ENCODE data around the gene SEMA4D.

Gene SEMA4D

DNA sequence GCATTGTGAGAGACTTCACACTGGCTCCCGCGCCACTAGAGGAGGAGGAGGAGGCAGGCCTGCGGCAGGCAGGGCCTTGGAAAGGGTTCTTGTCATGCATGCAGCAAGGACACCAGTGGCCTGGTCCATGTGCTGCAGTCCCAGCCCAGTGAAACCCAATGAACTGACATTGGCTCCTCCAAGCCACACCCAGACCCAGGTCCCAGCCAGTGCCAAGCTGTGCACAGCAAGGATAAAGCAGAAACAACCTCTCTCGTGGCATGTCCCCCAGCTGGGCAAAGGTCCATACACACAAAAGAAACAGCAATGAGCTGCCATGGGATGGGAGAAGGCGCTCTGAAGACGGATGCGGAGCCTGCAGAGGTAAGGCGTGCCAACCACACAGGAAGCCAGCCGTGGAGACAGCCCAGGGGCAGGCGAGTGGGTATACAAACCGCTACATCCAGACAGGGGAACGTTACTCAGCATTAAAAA lies 89.2 kb downstream of the SEMA4D start:
- Histone ChIP-seq H3K27me3 (ENCODE audit: insufficient read depth, low read length) (peaks cover 4% of the 10 kb centered on the region; the same call in 1 of the 2 replicates), H3K79me2 (ENCODE audit: insufficient read depth, low read length) (no peaks in the 10 kb centered on the region), H2AFZ (ENCODE audit: low read length) (no peak overlapping the region), H3K9me2 (ENCODE audit: low read depth, low read length) (no peaks in the 10 kb centered on the region), H3K4me1 (ENCODE audit: insufficient read depth, low read length, severe bottlenecking) (no peaks in the 10 kb centered on the region), H4K20me1 (ENCODE audit: insufficient read depth, low read length) (no peaks in the 10 kb centered on the region), H3K9ac (ENCODE audit: low read length) (no peak overlapping the region), H3F3A (ENCODE audit: insufficient read depth, low read length) (no peaks in the 10 kb centered on the region), H3K4me2 (ENCODE audit: low read length) (no peak overlapping the region), H3K4me3 (ENCODE audit: low read depth, low read length, poor library complexity, severe bottlenecking) (no peak overlapping the region), H3K27ac (ENCODE audit: low read depth, low read length, poor library complexity, severe bottlenecking) (no peak overlapping the region), H3K36me3 (ENCODE audit: insufficient read depth, low read length) (no peaks in the 10 kb centered on the region), H3K9me3 (ENCODE audit: low read length) (no peaks in the 10 kb centered on the region)
- TF ChIP-seq, protein P1, sequence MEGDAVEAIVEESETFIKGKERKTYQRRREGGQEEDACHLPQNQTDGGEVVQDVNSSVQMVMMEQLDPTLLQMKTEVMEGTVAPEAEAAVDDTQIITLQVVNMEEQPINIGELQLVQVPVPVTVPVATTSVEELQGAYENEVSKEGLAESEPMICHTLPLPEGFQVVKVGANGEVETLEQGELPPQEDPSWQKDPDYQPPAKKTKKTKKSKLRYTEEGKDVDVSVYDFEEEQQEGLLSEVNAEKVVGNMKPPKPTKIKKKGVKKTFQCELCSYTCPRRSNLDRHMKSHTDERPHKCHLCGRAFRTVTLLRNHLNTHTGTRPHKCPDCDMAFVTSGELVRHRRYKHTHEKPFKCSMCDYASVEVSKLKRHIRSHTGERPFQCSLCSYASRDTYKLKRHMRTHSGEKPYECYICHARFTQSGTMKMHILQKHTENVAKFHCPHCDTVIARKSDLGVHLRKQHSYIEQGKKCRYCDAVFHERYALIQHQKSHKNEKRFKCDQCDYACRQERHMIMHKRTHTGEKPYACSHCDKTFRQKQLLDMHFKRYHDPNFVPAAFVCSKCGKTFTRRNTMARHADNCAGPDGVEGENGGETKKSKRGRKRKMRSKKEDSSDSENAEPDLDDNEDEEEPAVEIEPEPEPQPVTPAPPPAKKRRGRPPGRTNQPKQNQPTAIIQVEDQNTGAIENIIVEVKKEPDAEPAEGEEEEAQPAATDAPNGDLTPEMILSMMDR (IDR thresholded peaks at IDR 0.05; ENCODE audit: low read length): no peak
- no peak for TF ChIP-seq EZH2 (IDR thresholded peaks at IDR 0.05; ENCODE audit: borderline replicate concordance, low read length)

DNA sequence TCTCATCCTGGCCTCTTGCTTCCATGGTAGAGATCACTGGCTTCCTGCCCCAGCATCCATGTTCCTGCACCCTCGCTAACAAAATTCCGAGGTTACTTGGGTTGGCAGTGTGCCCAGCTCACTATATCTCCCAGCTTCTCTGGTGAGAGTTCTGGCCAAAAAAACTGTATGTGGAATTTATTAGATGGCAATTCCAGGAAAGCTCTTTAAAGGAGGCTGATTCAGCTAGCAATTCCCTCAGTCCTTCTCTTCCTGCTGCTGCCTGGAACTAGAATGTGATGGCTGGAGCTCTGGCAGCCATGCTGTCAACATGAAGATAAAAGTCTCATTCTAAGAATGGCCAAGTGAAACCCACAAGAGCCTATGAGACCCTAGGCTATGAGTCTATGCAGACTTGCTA lies 90.8 kb downstream of the SEMA4D start:
- H3K9ac ChIP-seq (ENCODE audit: low read length): no peak overlapping the region
- H3K9me2 ChIP-seq (ENCODE audit: low read depth, low read length): no peaks in the 10 kb centered on the region
- H3K79me2 ChIP-seq (ENCODE audit: insufficient read depth, low read length): no peaks in the 10 kb centered on the region
- no peak for TF ChIP-seq EZH2 (IDR thresholded peaks at IDR 0.05; ENCODE audit: borderline replicate concordance, low read length)
- TF ChIP-seq, protein P1 (IDR thresholded peaks at IDR 0.05; ENCODE audit: low read length): no peak
- H3K9me3 ChIP-seq (ENCODE audit: low read length): no peaks in the 10 kb centered on the region
- no peaks in the 10 kb centered on the region for H3K27me3 ChIP-seq (ENCODE audit: insufficient read depth, low read length)
- H3K36me3 ChIP-seq (ENCODE audit: insufficient read depth, low read length): no peaks in the 10 kb centered on the region
- no peak overlapping the region for H3K4me3 ChIP-seq (ENCODE audit: low read depth, low read length, poor library complexity, severe bottlenecking)
- H3K4me2 ChIP-seq (ENCODE audit: low read length): no peak overlapping the region
- no peak overlapping the region for H3K27ac ChIP-seq (ENCODE audit: low read depth, low read length, poor library complexity, severe bottlenecking)
- H3K4me1 ChIP-seq (ENCODE audit: insufficient read depth, low read length, severe bottlenecking): no peaks in the 10 kb centered on the region
- H2AFZ ChIP-seq (ENCODE audit: low read length): no peak overlapping the region
- H3F3A ChIP-seq (ENCODE audit: insufficient read depth, low read length): no peaks in the 10 kb centered on the region
- H4K20me1 ChIP-seq (ENCODE audit: insufficient read depth, low read length): no peaks in the 10 kb centered on the region

DNA sequence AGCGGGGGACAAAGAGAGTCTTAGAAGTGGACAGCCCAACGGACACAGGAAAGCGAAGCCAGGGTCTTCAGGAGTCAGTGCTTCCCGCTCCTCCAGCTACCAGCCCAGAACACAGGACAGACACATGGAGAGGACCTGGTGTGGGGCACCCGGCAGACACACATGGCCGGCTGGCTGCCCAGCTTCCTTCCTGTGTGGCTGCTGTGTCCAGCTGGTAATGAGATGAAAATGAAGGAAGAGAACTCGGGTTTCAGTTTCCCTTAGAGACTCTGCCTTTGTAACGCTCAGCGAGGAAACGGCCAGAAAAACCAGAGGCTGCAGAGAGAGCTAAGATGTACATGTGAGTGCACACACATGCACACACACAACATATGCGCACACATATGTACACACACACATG lies 92.1 kb downstream of the SEMA4D start:
- no peaks in the 10 kb centered on the region for H3K4me1 ChIP-seq (ENCODE audit: insufficient read depth, low read length, severe bottlenecking)
- no peaks in the 10 kb centered on the region for H4K20me1 ChIP-seq (ENCODE audit: insufficient read depth, low read length)
- TF ChIP-seq, protein P1 (IDR thresholded peaks at IDR 0.05; ENCODE audit: low read length): no peak
- TF ChIP-seq EZH2 (IDR thresholded peaks at IDR 0.05; ENCODE audit: borderline replicate concordance, low read length): no peak
- H3K36me3 ChIP-seq (ENCODE audit: insufficient read depth, low read length): no peaks in the 10 kb centered on the region
- H2AFZ ChIP-seq (ENCODE audit: low read length): no peak overlapping the region
- H3K27ac ChIP-seq (ENCODE audit: low read depth, low read length, poor library complexity, severe bottlenecking): no peak overlapping the region
- no peak overlapping the region for H3K9ac ChIP-seq (ENCODE audit: low read length)
- no peaks in the 10 kb centered on the region for H3K9me3 ChIP-seq (ENCODE audit: low read length)
- H3K4me2 ChIP-seq (ENCODE audit: low read length): no peak overlapping the region
- H3F3A ChIP-seq (ENCODE audit: insufficient read depth, low read length): no peaks in the 10 kb centered on the region
- no peaks in the 10 kb centered on the region for H3K9me2 ChIP-seq (ENCODE audit: low read depth, low read length)
- no peak overlapping the region for H3K4me3 ChIP-seq (ENCODE audit: low read depth, low read length, poor library complexity, severe bottlenecking)
- H3K27me3 ChIP-seq (ENCODE audit: insufficient read depth, low read length): no peaks in the 10 kb centered on the region
- H3K79me2 ChIP-seq (ENCODE audit: insufficient read depth, low read length): no peaks in the 10 kb centered on the region

Data from OCI-LY1 (cell line).